Sigmoid colon (tissue), 7 donors: ENCODE data around the gene CLIC3. TPM values are rescaled to one million over a fixed set of nuclear protein-coding genes. Genes with fewer than 3 reads are reported as not detected.

Experiments
- DNase-seq: peaks from one replicate; pipeline ENCODE4 v3.0.0-alpha.2; 2019
- H3K27ac ChIP-seq, 4 donors: fragments of 200-600 bp; sonication (generic); one replicate each; pipeline ENCODE4 v1.5.1; 2016 to 2019; ENCODE audit warnings: mild to moderate bottlenecking in 1 of 4
- H3K27me3 ChIP-seq, 3 donors: fragments of 200-600 bp; sonication (generic); one replicate each; pipeline ENCODE4 v1.5.1; 2019; ENCODE audit warnings: mild to moderate bottlenecking in 1 of 3
- H3K36me3 ChIP-seq, 4 donors: fragments of 200-600 bp; sonication (generic); one replicate each; pipeline ENCODE4 v1.5.1; 2016 to 2019
- H3K4me1 ChIP-seq, 4 donors: fragments of 200-600 bp; sonication (generic); one replicate each; pipeline ENCODE4 v1.5.1; 2017 to 2019
- H3K4me3 ChIP-seq, 4 donors: fragments of 200-600 bp; sonication (generic); one replicate each; pipeline ENCODE4 v1.5.1; 2017 to 2019; ENCODE audit warnings: mild to moderate bottlenecking in 2 of 4, moderate library complexity in 1 of 4
- H3K9me3 ChIP-seq, 4 donors: fragments of 200-600 bp in 3 of 4; sonication (generic) in 3 of 4; one replicate each; pipeline versions ENCODE4 v1.5.1 to v1.6.1; 2013 to 2019
- CTCF ChIP-seq, 4 experiments: fragments of 450-650 bp in 3 of 4; fragments of 200-600 bp in 1 of 4; IDR thresholded peaks; one replicate each; pipeline ENCODE4 v1.5.1; 2016 to 2019; ENCODE audit warnings: antibody characterized with exemption in 4 of 4, mild to moderate bottlenecking in 3 of 4, moderate library complexity in 2 of 4
- EP300 ChIP-seq, 4 donors: sonication (generic); formaldehyde crosslinking; IDR thresholded peaks; one replicate each; pipeline ENCODE4 v1.6.1; 2017; ENCODE audit warnings: antibody characterized with exemption in 4 of 4
- POLR2A ChIP-seq, 2 donors: fragments of 450-650 bp; IDR thresholded peaks; one replicate each; pipeline ENCODE4 v1.6.1; 2016; ENCODE audit warnings: antibody characterized with exemption in 2 of 2, mild to moderate bottlenecking in 2 of 2, moderate library complexity in 2 of 2
- POLR2AphosphoS5 ChIP-seq, 4 donors: sonication (generic); formaldehyde crosslinking; IDR thresholded peaks; one replicate each; pipeline ENCODE4 v1.6.1; 2017; ENCODE audit warnings: antibody characterized with exemption in 4 of 4
- WGBS, 2 donors: extraction: QIAGEN DNeasy Blood & Tissue Kit; methylation state at CpG; one replicate each; pipeline ENCODE4 v1.1.7; 2013; 5-methylcytosine and 5-hydroxymethylcytosine counted together
- intact Hi-C: fragments of 100-400 bp; cut with DNase I; formaldehyde crosslinking; loops from one replicate; pipeline ENCODE4 v1.15.1; 2023
- polyA plus RNA-seq, 3 donors: library from polyadenylated mRNA; stranded (reverse); fragments of 200-250 nt; gene quantifications; one replicate each; pipeline ENCODE4 v1.2.3, GENCODE V29; 2013
- total RNA-seq, 4 donors: library from RNA; depleted of rRNA; stranded (reverse); fragments of >200 nt; gene quantifications; one replicate each; pipeline ENCODE4 v1.1.0, GENCODE V29; 2016
- donor health status: healthy with polysubstance abuse.
- donor health status: Bipolar disorder and iron deficiency.
- donor health status: healthy.

Gene CLIC3
- total and polyA plus RNA-seq, 7 donors: 1.4 to 4.7 TPM; not detected in 5

- H3K36me3 ChIP-seq: no peaks in the 10 kb centered on the region
- peak overlapping the region in 1 of 4 donors; percentile 1 for H3K27ac ChIP-seq
- peaks cover 11 to 33% (median 25%) of the 10 kb centered on the region in 3 donors for H3K27me3 ChIP-seq
- peaks cover 0 to 14% (median 12%) of the 10 kb centered on the region in 4 donors for H3K4me1 ChIP-seq
- H3K9me3 ChIP-seq: no peaks in the 10 kb centered on the region
- H3K4me3 ChIP-seq: no peak overlapping the region
- WGBS, 2 donors: 55 to 71% methylated on average over 10 of the region's 10 CpGs
- TF ChIP-seq POLR2A (IDR thresholded peaks at IDR 0.05): no peak
- no peak for TF ChIP-seq EP300 (IDR thresholded peaks at IDR 0.05)
- intact Hi-C loops: no loop called here
- DNase-seq: no peak
Measured at GRCh38 chr9:137000177-137000930, 4.0 kb upstream of the CLIC3 start.

GRCh38 chr9:136997830-136998234 is 1.5 kb upstream of the CLIC3 start:
- peaks cover 0 to 30% (median 28%) of the 10 kb centered on the region in 4 donors for H3K4me1 ChIP-seq
- TF ChIP-seq EP300 (IDR thresholded peaks at IDR 0.05): no peak
- no peak for TF ChIP-seq POLR2A (IDR thresholded peaks at IDR 0.05)
- no peak for TF ChIP-seq CTCF (IDR thresholded peaks at IDR 0.05)
- no peak for DNase-seq
- no peaks in the 10 kb centered on the region for H3K9me3 ChIP-seq
- peaks cover 0 to 5% (median 3%) of the 10 kb centered on the region in 4 donors for H3K36me3 ChIP-seq
- no peak overlapping the region for H3K4me3 ChIP-seq
- intact Hi-C loops: loop anchor here (2.0 kb wide), 1 partner anchor 29 kb away; no protein-coding TSS in a partner anchor
- 50 to 58% methylated on average over 18 of the region's 18 CpGs for WGBS, 2 donors
- peaks cover 26 to 58% (median 44%) of the 10 kb centered on the region in 3 donors for H3K27me3 ChIP-seq
- no peak overlapping the region for H3K27ac ChIP-seq

GRCh38 chr9:136997371-136997770 is 1.0 kb upstream of the CLIC3 start:
- 48 to 69% methylated on average over 10 of the region's 10 CpGs for WGBS, 2 donors
- intact Hi-C loops: loop anchor here (2.0 kb wide), 1 partner anchor 29 kb away; no protein-coding TSS in a partner anchor
- Histone ChIP-seq H3K36me3 (peaks cover 0 to 5% (median 3%) of the 10 kb centered on the region in 4 donors), H3K4me1 (peaks cover 0 to 34% (median 32%) of the 10 kb centered on the region in 4 donors), H3K27ac (no peak overlapping the region), H3K9me3 (no peaks in the 10 kb centered on the region), H3K27me3 (peaks cover 26 to 58% (median 44%) of the 10 kb centered on the region in 3 donors), H3K4me3 (no peak overlapping the region)
- TF ChIP-seq POLR2AphosphoS5 (IDR thresholded peaks at IDR 0.05) (no peak), EP300 (IDR thresholded peaks at IDR 0.05) (no peak), CTCF (IDR thresholded peaks at IDR 0.05) (no peak), POLR2A (IDR thresholded peaks at IDR 0.05) (no peak)
- DNase-seq: no peak

GRCh38 chr9:136995772-136996311 is 526 bp downstream of the CLIC3 start:
- Histone ChIP-seq H3K9me3 (peaks cover 0 to under 1% (median 0%) of the 10 kb centered on the region in 4 donors), H3K4me3 (no peak overlapping the region), H3K4me1 (peaks cover 0 to 42% (median 35%) of the 10 kb centered on the region in 4 donors), H3K27ac (no peak overlapping the region), H3K27me3 (peaks cover 26 to 58% (median 44%) of the 10 kb centered on the region in 3 donors), H3K36me3 (peaks cover 0 to 5% (median 3%) of the 10 kb centered on the region in 4 donors)
- TF ChIP-seq POLR2AphosphoS5 (IDR thresholded peaks at IDR 0.05) (no peak), EP300 (IDR thresholded peaks at IDR 0.05) (no peak), POLR2A (IDR thresholded peaks at IDR 0.05) (no peak), CTCF (IDR thresholded peaks at IDR 0.05) (no peak)
- intact Hi-C loops: loop anchor here (2.0 kb wide), 1 partner anchor 31 kb away; no protein-coding TSS in a partner anchor
- no peak for DNase-seq
- 20 to 46% methylated on average over 12 of the region's 12 CpGs for WGBS, 2 donors

- no peak for DNase-seq
- H3K27ac ChIP-seq: no peak overlapping the region
- intact Hi-C loops: no loop called here
- peaks cover 0 to 42% (median 35%) of the 10 kb centered on the region in 4 donors for H3K4me1 ChIP-seq
- H3K27me3 ChIP-seq: peaks cover 26 to 58% (median 44%) of the 10 kb centered on the region in 3 donors
- H3K9me3 ChIP-seq: peaks cover 0 to 4% (median 0%) of the 10 kb centered on the region in 4 donors
- peaks cover 0 to 5% (median 3%) of the 10 kb centered on the region in 4 donors for H3K36me3 ChIP-seq
- no peak overlapping the region for H3K4me3 ChIP-seq
- 43 to 46% methylated on average over 30 of the region's 30 CpGs for WGBS, 2 donors
- TF ChIP-seq POLR2AphosphoS5 (IDR thresholded peaks at IDR 0.05) (no peak), POLR2A (IDR thresholded peaks at IDR 0.05) (no peak), EP300 (IDR thresholded peaks at IDR 0.05) (no peak), CTCF (IDR thresholded peaks at IDR 0.05) (no peak)
Measured at GRCh38 chr9:136995362-136995761, 1.0 kb downstream of the CLIC3 start.
